Transverse colon (tissue), 4 donors: ENCODE measurements around the gene MAGEB1.

ENCODE experiments used
- EP300 ChIP-seq: sonication (generic); formaldehyde crosslinking; IDR thresholded peaks from one replicate; pipeline ENCODE4 v1.6.1; 2017; ENCODE audit warnings: antibody characterized with exemption, low read depth
- POLR2AphosphoS5 ChIP-seq, 3 donors: sonication (generic); formaldehyde crosslinking; IDR thresholded peaks; one replicate each; pipeline ENCODE4 v1.6.1; 2016; ENCODE audit warnings: antibody characterized with exemption in 3 of 3
- TF ChIP-seq, protein P1 (sequence below), 5 experiments: fragments of 200-600 bp in 3 of 5; fragments of 450-650 bp in 2 of 5; sonication (generic) in 3 of 5; IDR thresholded peaks; 1 replicate in 2 of 5; 2 replicates in 3 of 5; pipeline ENCODE4 v1.5.1; 2016 to 2017; ENCODE audit warnings: antibody characterized with exemption in 5 of 5, inconsistent platforms in 3 of 5, mild to moderate bottlenecking in 2 of 5, moderate library complexity in 1 of 5

DNA sequence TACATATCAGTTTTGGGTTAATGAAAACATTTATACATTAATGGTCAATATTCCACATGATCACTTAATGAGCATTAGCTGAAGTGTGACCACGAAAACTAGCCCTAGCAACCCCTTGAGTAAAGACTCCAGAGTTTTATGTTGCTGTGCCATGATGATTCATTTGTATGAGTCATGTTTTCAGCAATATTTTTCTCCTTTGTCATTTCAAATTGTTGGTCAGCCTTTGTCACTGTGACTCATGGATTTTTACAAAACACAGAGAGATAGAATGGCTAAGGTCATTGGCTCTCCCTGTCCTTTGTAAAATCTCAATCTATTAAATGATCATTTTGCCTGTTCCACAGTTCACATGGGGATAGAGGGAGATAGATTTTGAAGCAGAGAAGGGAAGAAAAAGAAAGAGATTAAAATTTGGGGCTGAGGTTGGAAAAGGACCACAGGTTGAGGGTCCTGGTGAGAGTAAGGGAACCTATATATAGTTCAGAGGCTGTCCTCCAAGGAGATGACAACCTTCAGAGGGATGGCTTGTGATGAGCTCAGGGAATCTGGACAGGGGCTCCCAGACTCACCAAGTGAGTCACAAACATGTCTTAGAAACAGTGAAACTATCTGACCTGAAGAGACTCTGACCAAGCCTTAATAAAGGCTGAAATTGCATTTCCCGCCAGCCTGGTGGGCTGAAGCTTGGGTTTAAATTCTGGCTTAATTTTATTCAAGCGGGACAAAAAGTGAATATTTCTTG lies 36.7 kb downstream of the MAGEB1 start:
- TF ChIP-seq EP300 = no peak
- TF ChIP-seq, protein P1, sequence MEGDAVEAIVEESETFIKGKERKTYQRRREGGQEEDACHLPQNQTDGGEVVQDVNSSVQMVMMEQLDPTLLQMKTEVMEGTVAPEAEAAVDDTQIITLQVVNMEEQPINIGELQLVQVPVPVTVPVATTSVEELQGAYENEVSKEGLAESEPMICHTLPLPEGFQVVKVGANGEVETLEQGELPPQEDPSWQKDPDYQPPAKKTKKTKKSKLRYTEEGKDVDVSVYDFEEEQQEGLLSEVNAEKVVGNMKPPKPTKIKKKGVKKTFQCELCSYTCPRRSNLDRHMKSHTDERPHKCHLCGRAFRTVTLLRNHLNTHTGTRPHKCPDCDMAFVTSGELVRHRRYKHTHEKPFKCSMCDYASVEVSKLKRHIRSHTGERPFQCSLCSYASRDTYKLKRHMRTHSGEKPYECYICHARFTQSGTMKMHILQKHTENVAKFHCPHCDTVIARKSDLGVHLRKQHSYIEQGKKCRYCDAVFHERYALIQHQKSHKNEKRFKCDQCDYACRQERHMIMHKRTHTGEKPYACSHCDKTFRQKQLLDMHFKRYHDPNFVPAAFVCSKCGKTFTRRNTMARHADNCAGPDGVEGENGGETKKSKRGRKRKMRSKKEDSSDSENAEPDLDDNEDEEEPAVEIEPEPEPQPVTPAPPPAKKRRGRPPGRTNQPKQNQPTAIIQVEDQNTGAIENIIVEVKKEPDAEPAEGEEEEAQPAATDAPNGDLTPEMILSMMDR (IDR thresholded peaks at IDR 0.05) = no peak
- TF ChIP-seq POLR2AphosphoS5 (IDR thresholded peaks at IDR 0.05) = no peak
